Activated T-helper 17 cell treated with anti-CD3 and anti-CD28 coated beads, Interleukin-2, amount 50 U/mL, for 72 hours (primary cell): Measurements from ENCODE around the gene RNF115. TPM values are rescaled to one million over a fixed set of nuclear protein-coding genes. Genes with fewer than 3 reads are reported as not detected.
A peak's percentile ranks its signal among the peaks of the same experiment; 100 is the strongest.
"Not testable (repeated sequence)": the region's sequence is repeated elsewhere in the genome, so short reads cannot be mapped to it uniquely, and the experiment has no call there.

ENCODE experiments used
- ATAC-seq: fragments of 150-1000 bp; cut with Tn5 transposase; replicated peaks from 2 replicates; pipeline ENCODE4 v1.10.0; 2021; ENCODE audit warnings: mild to moderate bottlenecking, moderate library complexity
- H3K27ac Mint-ChIP-seq: one replicate; pipeline ENCODE4 v1.8.0; 2022; ENCODE audit warnings: mixed read lengths
- H3K27me3 Mint-ChIP-seq: one replicate; pipeline ENCODE4 v1.8.0; 2022; ENCODE audit warnings: mixed read lengths
- H3K36me3 Mint-ChIP-seq: one replicate; pipeline ENCODE4 v1.8.0; 2022; ENCODE audit warnings: low read depth, mild to moderate bottlenecking, mixed read lengths
- H3K4me1 Mint-ChIP-seq: one replicate; pipeline ENCODE4 v1.8.0; 2022; ENCODE audit warnings: mixed read lengths
- H3K4me3 Mint-ChIP-seq: one replicate; pipeline ENCODE4 v1.8.0; 2022; ENCODE audit warnings: mild to moderate bottlenecking, mixed read lengths
- H3K9me3 Mint-ChIP-seq: one replicate; pipeline ENCODE4 v1.8.0; 2022; ENCODE audit warnings: mixed read lengths
- total RNA-seq, 2 donors: library from RNA; stranded (reverse); gene quantifications; one replicate each; pipeline ENCODE4 v1.2.3, GENCODE V29; 2022

The RNF115 gene
- total RNA-seq, 2 donors from 2014 or later: 7.9 to 9.3 TPM

GRCh38 chr1:145773423-145773822 is 50.5 kb downstream of the RNF115 start:
- no peak overlapping the region for H3K4me3 Mint-ChIP-seq
- no peak for ATAC-seq
- H3K36me3 Mint-ChIP-seq: peaks cover 43% of the 10 kb centered on the region
- H3K27me3 Mint-ChIP-seq: no peaks in the 10 kb centered on the region
- H3K4me1 Mint-ChIP-seq: peaks cover 4% of the 10 kb centered on the region
- H3K9me3 Mint-ChIP-seq: no peaks in the 10 kb centered on the region
- peak overlapping the region; percentile 55 for H3K27ac Mint-ChIP-seq

- Mint-ChIP-seq H3K4me1 (no peaks in the 10 kb centered on the region), H3K36me3 (peaks cover 43% of the 10 kb centered on the region), H3K27ac (no peak overlapping the region), H3K4me3 (no peak overlapping the region), H3K9me3 (no peaks in the 10 kb centered on the region), H3K27me3 (no peaks in the 10 kb centered on the region)
- ATAC-seq: no peak
Measured at GRCh38 chr1:145771056-145771455, 52.8 kb downstream of the RNF115 start.

- ATAC-seq, H3K4me1 Mint-ChIP-seq, H3K4me3 Mint-ChIP-seq, H3K9me3 Mint-ChIP-seq, H3K27me3 Mint-ChIP-seq, H3K27ac Mint-ChIP-seq: not testable (repeated sequence)
- H3K36me3 Mint-ChIP-seq: peaks cover 32% of the 10 kb centered on the region
Measured at GRCh38 chr1:145768004-145768403, 55.9 kb downstream of the RNF115 start.

GRCh38 chr1:145766926-145767325 is 57.0 kb downstream of the RNF115 start:
- not testable (repeated sequence) for H3K4me3 Mint-ChIP-seq, H3K9me3 Mint-ChIP-seq, H3K27me3 Mint-ChIP-seq, H3K4me1 Mint-ChIP-seq, ATAC-seq, H3K27ac Mint-ChIP-seq
- peaks cover 32% of the 10 kb centered on the region for H3K36me3 Mint-ChIP-seq

- peaks cover 32% of the 10 kb centered on the region for H3K36me3 Mint-ChIP-seq
- H3K27me3 Mint-ChIP-seq, ATAC-seq, H3K4me3 Mint-ChIP-seq, H3K9me3 Mint-ChIP-seq, H3K27ac Mint-ChIP-seq, H3K4me1 Mint-ChIP-seq: not testable (repeated sequence)
Measured at GRCh38 chr1:145765585-145766360, 58.1 kb downstream of the RNF115 start.

GRCh38 chr1:145765127-145765526 is 58.8 kb downstream of the RNF115 start:
- peaks cover 31% of the 10 kb centered on the region for H3K36me3 Mint-ChIP-seq
- not testable (repeated sequence) for H3K9me3 Mint-ChIP-seq, H3K27ac Mint-ChIP-seq, H3K27me3 Mint-ChIP-seq, H3K4me1 Mint-ChIP-seq, H3K4me3 Mint-ChIP-seq, ATAC-seq

- not testable (repeated sequence) for H3K27me3 Mint-ChIP-seq
- H3K36me3 Mint-ChIP-seq: peaks cover 33% of the 10 kb centered on the region
Measured at GRCh38 chr1:145764231-145764940, 59.5 kb downstream of the RNF115 start.

GRCh38 chr1:145762001-145762400 is 61.9 kb downstream of the RNF115 start:
- H3K4me3 Mint-ChIP-seq, H3K27me3 Mint-ChIP-seq, H3K27ac Mint-ChIP-seq, ATAC-seq, H3K4me1 Mint-ChIP-seq, H3K9me3 Mint-ChIP-seq: not testable (repeated sequence)
- peaks cover 48% of the 10 kb centered on the region for H3K36me3 Mint-ChIP-seq

More at GRCh38 chr1:145764231-145764940, 59.5 kb downstream of the RNF115 start:
- not testable (repeated sequence) for H3K4me1 Mint-ChIP-seq, H3K27ac Mint-ChIP-seq, H3K4me3 Mint-ChIP-seq, ATAC-seq, H3K9me3 Mint-ChIP-seq

GRCh38 chr1:145761498-145761897 is 62.4 kb downstream of the RNF115 start:
- not testable (repeated sequence) for H3K27ac Mint-ChIP-seq, H3K4me1 Mint-ChIP-seq, H3K4me3 Mint-ChIP-seq, H3K9me3 Mint-ChIP-seq, H3K27me3 Mint-ChIP-seq, ATAC-seq
- peaks cover 53% of the 10 kb centered on the region for H3K36me3 Mint-ChIP-seq

- H3K9me3 Mint-ChIP-seq, ATAC-seq, H3K27me3 Mint-ChIP-seq, H3K27ac Mint-ChIP-seq, H3K4me1 Mint-ChIP-seq, H3K4me3 Mint-ChIP-seq: not testable (repeated sequence)
- peaks cover 54% of the 10 kb centered on the region for H3K36me3 Mint-ChIP-seq
Measured at GRCh38 chr1:145760395-145760949, 63.4 kb downstream of the RNF115 start.

GRCh38 chr1:145759721-145760120 is 64.2 kb downstream of the RNF115 start:
- H3K27ac Mint-ChIP-seq: peak overlapping the region; percentile 2
- no peaks in the 10 kb centered on the region for H3K27me3 Mint-ChIP-seq
- H3K9me3 Mint-ChIP-seq: no peaks in the 10 kb centered on the region
- peaks cover 54% of the 10 kb centered on the region for H3K36me3 Mint-ChIP-seq
- H3K4me1 Mint-ChIP-seq: peaks cover 5% of the 10 kb centered on the region
- H3K4me3 Mint-ChIP-seq: no peak overlapping the region
- ATAC-seq: no peak

- H3K9me3 Mint-ChIP-seq: no peaks in the 10 kb centered on the region
- H3K4me1 Mint-ChIP-seq: peaks cover 5% of the 10 kb centered on the region
- no peaks in the 10 kb centered on the region for H3K27me3 Mint-ChIP-seq
- peaks cover 54% of the 10 kb centered on the region for H3K36me3 Mint-ChIP-seq
- no peak for ATAC-seq
- no peak overlapping the region for H3K27ac Mint-ChIP-seq
- H3K4me3 Mint-ChIP-seq: no peak overlapping the region
Measured at GRCh38 chr1:145758575-145758974, 65.3 kb downstream of the RNF115 start.

- ATAC-seq: no peak
- Mint-ChIP-seq H3K36me3 (peaks cover 57% of the 10 kb centered on the region), H3K9me3 (no peaks in the 10 kb centered on the region), H3K4me1 (peaks cover 5% of the 10 kb centered on the region), H3K4me3 (no peak overlapping the region), H3K27ac (no peak overlapping the region), H3K27me3 (no peaks in the 10 kb centered on the region)
Measured at GRCh38 chr1:145758116-145758515, 65.8 kb downstream of the RNF115 start.

GRCh38 chr1:145757420-145757819 is 66.5 kb downstream of the RNF115 start:
- peaks cover 5% of the 10 kb centered on the region for H3K4me1 Mint-ChIP-seq
- no peak for ATAC-seq
- H3K9me3 Mint-ChIP-seq: no peaks in the 10 kb centered on the region
- peak overlapping the region; percentile 40 for H3K27ac Mint-ChIP-seq
- no peaks in the 10 kb centered on the region for H3K27me3 Mint-ChIP-seq
- H3K36me3 Mint-ChIP-seq: peaks cover 57% of the 10 kb centered on the region
- H3K4me3 Mint-ChIP-seq: no peak overlapping the region

- Mint-ChIP-seq H3K9me3 (no peaks in the 10 kb centered on the region), H3K36me3 (peaks cover 69% of the 10 kb centered on the region), H3K27me3 (no peaks in the 10 kb centered on the region), H3K27ac (peak overlapping the region; percentile 11), H3K4me3 (no peak overlapping the region), H3K4me1 (no peaks in the 10 kb centered on the region)
- no peak for ATAC-seq
Measured at GRCh38 chr1:145751491-145752037, 72.3 kb downstream of the RNF115 start.
